Stimulated activated CD4-positive, alpha-beta T cell treated with anti-CD3 and anti-CD28 coated beads, Interleukin-2, amount 100 ng/mL, for 48 hours (primary cell): ENCODE measurements around the gene LRRC63.
"Not testable (repeated sequence)": the region's sequence is repeated elsewhere in the genome, so short reads cannot be mapped to it uniquely, and the experiment has no call there.

Experiments
- DNase-seq, 2 donors: peaks; one replicate each; pipeline ENCODE4 v3.0.0-alpha.2; 2020

LRRC63 gene, protein sequence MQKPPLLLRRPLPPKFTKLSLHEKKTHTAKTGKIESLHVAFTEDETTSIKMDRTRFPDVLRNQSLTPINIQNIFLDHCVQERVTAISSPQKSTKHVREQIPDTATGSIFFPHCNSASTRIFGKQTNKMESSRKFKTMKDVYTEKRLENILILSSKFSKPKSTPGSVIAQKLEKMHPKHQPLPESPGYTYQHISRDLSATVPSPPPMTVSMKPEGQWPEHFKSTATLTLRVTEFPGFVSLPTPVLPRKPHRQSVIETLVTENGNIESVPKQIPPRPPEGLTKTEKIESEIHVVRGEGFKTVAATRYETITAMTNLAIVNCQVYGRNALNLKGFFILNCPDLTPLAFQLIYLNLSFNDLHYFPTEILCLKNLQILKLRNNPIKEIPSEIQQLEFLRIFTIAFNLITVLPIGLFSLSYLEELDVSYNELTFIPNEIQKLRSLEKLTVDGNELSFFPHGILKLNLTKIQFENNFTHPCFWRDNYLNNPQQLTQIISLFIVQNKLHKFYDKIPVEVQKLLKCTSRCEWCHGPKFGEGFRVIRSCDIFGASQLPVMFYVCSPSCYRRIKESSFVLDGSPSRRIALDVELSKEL

DNA sequence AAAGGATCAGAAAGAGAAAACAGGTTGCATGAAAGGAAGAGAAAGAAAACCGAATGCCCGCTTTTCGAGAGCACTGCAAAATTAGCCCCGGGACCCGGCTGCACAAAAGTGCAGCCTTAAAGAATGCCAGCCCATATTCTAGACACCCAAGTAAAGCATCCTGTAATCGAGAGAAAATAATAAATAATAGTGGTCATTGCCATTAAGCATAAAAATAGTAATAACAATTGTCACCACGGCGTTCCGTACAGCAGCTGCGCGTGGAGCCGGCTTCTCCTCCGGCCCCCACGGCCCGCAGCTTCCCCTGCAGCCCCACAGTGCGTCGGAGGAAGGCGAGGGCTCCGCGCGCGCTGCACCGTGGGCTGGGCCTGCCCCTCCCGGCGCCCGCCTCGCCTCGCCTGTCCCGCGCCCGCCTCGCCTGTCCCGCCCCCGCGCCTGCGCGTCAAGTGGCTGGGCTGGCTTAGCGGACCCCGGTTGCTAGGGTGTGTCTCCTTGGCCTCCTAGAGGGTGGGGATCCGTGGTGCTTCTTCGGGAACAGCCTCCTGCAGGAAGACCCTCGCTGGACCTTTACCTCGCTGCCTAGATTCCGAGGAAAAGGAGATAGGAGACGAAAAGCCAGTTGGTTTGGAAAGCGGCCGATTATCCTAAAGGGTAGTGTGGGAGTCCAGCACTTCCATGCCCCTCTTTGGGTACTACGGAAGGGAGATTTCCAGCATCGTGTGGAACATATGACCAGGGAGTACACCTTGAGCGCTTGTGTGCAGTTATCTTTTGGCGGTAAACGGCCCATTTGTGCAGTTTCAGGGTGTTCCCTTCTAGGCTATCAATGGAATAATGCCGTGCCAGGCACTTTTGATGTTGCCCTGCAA is at the start of gene LRRC63:
TSS of gene LRRC63 (plus strand) at position 446 of the 869 bp plus-strand sequence. CDS start 1,107 bp downstream, outside the sequence.
- DNase-seq = peak; percentile 75 to 82

DNA sequence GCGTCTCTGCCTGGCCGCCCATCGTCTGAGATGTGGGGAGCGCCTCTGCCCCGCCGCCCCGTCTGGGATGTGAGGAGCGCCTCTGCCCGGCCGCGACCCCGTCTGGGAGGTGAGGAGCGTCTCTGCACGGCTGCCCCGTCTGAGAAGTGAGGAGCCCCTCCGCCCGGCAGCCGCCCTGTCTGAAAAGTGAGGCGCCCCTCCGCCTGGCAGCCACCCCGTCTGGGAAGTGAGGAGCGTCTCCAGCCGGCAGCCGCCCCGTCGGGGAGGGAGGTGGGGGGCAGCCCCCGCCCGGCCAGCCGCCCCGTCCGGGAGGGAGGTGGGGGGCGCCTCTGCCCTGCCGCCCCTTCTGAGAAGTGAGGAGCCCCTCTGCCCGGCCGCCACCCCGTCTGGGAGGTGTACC is 49.0 kb upstream of the LRRC63 start:
- DNase-seq = not testable (repeated sequence)

DNA sequence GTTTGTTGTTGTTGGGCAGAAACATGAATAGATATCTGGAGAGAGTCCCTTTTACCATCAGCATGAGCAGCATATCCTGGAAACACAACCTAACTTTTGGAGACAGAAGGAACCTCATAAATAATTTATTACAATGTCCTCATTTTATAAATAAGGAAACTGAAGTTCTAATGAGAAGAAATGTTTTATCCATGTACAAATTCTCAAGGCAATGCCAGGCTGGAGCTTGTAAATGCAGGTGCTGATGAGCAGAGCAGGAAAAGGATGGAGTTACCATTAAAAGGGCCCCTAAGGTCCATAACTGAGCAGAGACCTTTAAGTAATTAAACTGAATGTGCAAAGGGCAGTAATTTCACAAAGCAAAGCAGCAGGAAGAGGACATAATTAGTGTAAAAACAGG is 47.1 kb upstream of the LRRC63 start:
- no peak for DNase-seq

DNA sequence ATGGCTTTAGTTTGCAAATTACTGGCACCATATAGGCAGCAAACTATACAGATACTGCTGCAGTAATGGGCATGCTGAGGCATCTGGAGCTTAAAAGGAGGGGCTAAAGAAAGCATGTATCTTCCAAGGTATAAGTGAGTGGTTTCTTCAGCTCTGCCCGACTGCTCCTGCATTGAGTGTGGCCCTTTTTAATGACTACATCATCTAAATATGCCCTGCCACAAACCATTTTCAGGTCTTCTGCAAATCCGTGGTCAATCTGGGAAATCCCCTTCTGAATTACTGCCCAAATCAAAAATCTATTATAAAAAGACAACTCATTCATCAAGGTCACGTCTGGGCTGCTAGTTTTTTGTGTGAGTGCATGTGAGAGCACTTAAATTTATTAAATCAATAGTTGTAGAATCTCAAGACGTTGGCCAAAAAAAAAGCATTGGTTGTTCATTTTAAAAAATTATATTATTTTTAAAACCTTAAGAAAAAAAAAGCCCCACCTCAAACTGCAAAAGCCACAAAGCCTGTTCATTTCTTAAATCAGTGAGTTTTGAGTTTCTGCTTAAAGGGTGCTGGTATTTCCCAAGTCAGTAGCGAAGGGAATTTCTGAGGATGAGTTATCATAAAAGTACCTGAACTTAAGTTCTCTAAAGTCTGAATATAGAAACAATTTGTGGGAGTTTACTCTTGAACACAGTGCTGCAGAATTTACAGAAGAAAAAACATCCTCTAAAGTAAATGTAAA is 46.1 kb upstream of the LRRC63 start:
- DNase-seq = no peak

DNA sequence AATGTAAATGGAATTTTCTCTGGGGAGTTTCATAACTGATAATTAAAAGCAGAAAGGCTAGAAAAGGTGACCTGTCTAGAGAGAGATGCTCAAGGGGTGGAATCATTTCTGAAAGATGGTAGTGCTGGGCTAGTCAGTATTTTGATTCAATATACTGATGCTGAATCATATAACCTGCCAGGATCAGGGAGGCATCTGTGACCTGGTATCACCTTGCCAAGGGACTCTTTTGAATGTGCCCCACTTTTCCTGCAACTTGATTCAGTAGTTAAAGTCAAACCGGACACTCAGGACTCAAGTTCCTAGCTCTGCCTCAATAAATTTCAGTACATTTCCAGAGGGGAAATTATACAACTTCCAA is 45.5 kb upstream of the LRRC63 start:
- DNase-seq = no peak

DNA sequence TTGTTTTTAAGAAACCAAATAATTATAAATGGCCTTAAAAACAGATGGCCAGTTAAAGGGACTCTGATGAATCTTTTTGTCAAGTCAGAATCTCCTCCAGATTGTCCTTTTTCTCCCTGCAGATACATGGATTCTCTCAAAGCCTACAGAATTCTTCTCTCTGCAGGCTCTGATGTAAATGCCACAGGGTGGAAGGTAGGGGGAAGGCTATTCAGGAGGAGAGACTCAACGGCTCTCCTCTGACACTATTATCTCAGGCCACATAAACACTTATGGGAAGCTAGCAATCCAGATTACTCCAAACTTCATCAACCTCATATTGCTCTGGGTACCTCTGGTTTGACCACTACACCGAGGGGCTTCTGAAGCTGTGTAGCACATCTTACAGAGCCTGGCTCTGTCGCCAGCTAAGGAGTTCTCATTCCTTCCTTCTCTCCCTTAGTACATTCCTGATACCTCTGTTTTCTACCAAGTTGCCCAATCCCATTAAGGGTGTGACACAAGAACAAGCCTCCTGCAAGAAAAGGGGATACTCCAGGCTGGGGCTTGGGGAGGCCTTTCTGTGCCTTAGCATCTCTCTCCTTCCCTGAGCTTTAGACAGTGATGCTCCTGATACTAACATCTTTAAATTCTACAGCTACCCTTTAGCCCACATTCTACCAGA is 44.6 kb upstream of the LRRC63 start:
- DNase-seq = no peak

DNA sequence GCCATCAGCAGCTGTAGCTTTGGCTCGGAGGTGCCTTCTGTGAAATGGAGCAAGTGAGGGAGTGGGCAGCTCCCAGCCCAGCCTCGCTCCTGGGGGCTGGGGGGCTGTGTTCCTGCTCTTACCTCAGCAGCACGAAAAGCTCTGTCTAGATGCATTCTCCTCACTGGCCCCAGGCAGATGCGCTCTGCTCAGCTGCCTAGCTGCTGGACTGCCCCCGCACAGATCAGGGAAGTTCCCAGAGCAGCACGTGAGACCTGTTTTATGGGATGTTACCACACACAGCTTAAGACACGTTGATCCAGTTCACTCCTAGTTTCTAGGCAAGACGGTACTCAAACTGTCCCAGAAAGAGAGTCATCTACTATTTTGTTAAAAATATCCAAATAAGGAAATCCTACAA is 43.4 kb upstream of the LRRC63 start:
- DNase-seq = no peak

DNA sequence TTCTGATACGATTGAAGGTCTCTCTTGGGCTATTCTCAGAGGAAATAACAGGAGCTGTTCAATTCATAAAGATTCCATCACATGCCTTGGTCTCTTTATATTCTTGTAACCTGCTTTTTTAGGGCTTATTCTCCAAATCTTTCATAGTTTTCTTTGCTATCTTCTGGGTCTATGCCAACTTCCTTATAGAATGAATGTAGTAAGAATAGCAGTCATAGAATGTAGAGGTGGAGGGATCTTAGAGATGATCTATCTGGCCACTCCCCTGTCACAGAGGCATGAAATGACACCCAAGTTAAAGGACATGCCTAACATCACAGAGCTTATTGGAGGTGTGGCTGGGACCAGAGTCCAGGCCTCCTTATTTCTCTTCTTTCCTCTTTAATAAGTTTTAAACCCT is 42.9 kb upstream of the LRRC63 start:
- no peak for DNase-seq

DNA sequence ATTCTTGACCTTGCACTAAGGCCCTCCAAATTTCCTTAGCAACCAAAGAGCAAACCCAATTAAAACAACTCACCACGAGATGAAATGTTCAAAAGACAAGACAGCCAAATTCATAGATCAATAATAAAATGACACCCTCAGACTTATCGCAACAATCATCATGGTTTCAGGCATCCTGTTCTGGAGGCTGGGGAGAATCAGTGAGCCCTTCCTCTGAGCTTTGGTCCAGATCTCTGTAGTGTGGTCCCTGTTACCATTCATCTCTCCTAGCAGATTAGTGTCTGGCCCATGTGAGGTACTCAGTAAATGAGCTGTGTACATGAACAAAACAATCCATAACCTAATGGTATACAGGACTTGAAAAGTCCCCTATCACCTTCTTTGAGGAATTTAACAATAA is 42.0 kb upstream of the LRRC63 start:
- no peak for DNase-seq

DNA sequence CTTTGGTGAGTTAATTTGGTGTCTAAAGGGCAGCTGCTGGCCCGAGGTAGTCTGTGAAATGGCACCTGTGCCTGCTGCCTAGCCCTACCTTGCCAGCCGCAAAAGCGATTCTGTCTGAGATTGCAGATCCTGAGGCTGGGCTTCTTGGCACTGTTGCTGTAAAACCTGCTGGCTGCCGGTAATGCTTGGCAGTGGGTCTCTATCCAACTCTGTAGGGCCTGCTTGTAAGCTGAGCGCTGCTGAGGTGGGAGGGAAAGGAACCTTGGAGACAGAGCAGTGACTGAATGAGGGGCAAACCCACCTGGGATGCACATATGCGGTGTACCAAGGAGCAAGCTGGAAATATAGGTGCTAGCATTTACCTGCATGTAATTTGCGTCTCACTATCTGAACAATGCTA is 41.5 kb upstream of the LRRC63 start:
- no peak for DNase-seq

DNA sequence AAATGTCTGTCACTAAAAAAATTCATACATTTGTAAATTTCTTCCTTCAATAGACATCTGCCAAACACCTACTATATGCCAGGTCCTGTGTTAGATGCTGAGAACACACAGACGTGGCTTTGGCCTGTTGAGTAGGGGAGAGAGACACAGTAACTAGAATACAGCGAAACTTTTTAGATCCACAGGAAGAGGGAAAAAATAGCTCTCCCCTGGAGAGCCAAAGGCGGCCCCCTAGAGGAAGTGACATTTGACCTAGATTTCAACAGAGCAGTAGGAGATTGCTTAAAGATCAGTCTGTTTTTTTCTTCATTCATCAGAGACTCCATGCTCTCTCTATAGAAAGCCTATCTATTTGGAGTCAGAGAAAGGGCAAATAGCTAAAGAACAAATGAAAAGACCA is 41.0 kb upstream of the LRRC63 start:
- DNase-seq = no peak

DNA sequence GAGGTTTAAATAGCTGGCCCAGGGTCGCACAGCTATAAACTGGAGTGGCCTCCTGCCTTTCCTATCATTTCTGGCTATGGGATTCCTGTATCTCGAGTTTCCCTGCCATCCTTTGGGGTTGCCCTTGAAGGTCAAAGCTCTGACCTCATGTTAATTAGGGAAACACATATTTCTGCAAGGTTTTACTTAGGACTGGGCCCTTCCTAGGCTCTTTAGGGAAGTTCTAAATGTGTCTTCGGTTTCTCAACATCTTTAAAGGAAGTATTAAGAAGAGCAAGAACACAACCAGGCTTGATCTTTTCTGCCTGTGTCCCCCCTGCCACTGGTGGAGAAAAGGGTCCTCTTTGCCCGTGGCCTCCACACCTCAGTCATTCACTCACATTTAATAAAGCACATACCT is 40.5 kb upstream of the LRRC63 start:
- no peak for DNase-seq

DNA sequence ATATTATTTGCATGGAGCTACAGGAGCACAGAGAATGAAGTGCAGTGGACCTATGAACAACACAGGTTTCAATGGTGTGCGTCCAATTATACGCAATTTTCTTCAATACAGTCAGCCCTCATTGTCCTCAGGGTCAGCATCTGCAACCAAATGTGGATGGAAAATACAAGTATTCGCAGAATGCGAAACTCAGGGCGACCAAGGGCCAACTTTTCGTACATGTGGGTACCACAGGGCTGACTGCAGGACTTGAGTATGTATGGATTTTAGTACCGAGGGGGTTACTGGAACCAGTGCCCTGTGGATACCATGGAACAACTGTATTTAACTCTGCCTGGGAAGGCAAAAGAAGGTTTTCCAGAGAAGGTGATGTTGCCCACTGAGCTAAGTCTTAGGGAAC is 40.0 kb upstream of the LRRC63 start:
- DNase-seq = no peak

DNA sequence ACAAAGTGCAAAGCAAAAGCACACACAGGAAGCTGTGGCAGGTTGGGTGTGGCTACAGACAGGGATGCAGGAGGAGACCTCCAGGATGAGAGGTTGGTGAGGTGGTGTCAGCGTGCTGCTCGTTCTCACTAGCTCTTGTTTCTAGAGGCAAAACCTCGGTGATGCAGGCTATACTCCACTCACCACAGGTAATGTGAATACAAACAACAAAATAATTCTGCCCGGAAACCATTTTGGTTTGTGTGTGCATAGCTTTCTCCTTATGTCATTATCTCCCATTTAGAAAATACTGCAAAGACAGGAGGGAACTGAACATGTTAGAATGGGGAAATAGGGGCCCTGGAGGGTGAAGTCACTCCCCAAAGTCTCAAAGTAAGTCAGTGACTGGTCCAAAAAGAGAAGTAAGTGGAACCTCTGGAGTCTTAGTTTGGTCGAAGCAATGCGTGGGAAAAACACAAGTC is 39.2 kb upstream of the LRRC63 start:
- DNase-seq = no peak

DNA sequence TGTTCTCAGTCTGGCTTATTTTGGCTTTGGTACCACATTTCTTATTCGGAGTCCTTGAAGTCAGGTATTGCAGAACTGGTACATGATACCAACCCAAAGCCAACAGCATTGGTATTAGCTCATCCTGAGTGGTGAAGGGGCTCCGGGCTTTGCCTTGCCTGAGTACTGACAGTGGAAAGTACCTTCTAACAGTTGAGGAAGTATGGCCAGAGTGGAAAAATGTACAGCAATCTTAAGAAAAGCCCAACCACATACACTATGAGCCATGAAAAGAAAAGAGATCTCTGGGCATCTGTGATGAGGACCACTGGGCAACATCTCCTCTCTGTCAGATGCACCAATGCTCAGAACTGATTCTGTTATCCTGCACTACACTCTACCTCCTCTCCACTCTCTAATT is 38.1 kb upstream of the LRRC63 start:
- no peak for DNase-seq

DNA sequence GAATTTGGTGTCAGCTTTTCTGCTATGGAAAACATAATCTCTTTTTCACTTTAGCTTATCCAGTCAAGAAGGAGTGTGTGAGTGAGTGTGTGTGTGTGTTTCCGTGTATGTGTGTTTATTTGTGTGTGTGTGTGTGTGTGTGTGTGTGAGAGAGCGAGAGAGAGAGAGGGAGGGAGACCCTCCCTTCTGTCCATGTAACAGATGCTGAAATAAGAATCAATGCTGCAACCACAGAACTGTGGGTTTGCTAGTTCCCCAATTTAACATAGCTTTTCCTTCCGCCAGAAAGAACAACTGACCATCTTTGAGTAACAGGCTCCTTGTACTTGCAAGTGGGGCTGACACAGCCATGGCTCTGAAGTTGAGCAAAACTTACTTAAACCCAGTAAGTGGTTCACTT is 35.0 kb upstream of the LRRC63 start:
- no peak for DNase-seq

DNA sequence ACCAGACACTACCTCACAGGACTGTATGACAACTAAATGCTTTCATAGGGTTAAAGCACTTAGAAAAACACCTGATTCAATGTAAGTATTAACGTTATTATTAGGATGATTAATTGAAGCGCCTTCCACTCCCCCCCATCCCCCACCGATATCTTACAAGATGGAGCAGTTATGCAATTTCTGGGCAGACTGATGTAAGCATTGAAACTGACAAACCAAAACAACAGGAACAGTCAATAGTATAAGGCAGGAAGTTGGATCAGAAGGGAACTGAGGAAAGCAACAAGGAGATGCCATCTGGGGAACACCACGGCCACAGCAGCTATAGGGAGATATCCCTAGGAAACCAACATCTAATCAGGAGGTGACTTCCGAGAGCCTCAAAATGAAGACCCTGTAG is 33.6 kb upstream of the LRRC63 start:
- DNase-seq = no peak

DNA sequence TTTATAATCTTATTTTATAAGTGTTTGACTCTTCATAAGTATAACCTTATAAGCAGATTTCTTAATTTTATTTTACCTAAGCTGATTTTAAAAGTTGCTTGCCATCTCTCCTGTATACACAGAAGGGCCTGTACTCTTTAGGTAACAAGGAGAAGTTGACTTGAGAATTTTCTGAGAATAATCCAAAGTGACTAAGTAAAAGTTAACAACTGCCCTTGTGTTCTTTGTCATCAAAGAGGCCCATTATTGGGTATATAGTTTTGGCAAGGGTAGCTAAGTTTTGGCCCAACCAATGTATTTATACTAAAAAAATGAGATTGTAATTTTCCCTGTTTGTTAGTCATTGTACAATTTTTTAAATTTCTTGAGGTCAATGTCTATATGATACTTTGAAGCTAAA is 32.9 kb upstream of the LRRC63 start:
- no peak for DNase-seq

DNA sequence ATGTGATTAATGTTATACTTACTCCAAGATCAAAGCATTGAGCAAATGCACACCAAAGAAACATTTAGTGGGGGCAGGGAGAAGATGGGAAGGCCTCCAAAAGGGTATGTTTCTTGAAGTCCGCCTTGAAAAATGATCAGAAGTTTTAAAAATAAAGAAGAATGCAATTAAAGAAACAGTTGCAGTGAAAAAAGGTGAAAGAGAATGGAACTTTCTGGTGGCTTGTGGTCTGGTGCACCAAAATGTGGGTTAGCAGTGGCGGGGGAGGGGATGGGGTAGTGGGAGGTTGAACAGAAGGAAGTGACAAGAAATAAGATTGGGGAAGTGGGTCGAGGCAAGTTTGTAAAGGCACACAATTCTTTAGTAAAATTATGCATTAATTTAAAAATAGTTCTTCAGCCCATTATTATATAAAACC is 32.2 kb upstream of the LRRC63 start:
- DNase-seq = peak; percentile 59 to 65

DNA sequence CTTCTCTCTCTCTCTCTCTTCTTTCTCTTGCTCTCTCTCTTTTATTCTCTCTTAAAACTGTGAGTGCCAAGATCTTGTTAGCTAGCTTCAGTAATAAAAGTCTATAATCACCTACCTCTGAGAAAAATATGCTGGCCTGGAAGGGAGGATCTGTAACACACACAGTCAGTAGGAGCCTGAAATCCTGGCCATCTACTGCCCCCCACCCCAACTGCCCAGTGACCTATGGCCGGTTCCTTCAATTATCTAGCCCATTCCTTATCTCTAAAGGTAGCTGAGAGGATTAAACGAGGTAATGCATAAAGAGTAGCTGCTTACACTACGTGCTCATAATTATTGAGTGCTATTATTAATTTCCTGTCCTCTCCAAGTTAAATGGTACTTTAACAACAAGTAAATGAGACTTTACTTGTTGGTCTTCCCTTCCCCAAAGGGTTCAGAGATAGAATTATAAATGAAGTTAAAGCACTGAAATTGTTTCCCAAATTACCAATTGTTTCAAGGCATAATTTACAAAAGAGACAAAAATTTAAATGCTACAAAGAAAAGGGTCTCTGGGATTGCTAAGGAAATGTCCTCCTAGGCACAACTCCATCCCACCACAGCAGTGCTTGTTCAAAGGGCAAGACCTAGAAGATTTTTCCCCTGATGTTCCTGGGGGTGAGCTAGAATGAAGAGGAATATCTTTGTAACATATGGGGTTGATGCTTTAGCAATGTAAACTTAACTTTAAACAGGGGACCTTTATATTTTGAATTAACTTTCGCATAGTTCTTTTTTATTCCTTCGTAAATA is 31.6 kb upstream of the LRRC63 start:
- no peak for DNase-seq

DNA sequence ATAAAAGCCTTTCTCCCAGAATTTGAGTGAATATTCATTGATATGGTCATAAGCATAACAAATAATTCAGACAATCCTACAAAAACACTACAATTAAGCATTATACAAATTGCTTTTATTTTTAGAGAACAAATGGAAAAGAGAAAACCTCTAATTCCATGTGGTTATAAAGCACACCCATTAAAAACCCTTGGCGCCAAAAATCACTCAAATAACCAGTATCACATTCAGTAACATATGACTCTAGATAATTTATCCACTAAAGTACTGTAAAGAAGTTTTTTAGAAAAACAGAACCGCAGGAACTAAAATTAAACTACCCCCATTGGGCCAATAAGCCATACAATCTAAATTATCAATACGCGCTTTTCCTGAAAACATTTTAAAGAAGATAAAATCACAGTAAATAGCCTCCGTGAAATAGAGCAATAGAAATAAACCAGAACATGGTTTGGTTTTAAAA is 30.3 kb upstream of the LRRC63 start:
- no peak for DNase-seq
